ENCODE measurements around the gene IGF1R.

GRCh38 chr15:98938105-98938417 is 289.7 kb downstream of the IGF1R start:
- TF ChIP-seq CTCF (conservative IDR thresholded peaks at IDR 0.05; ENCODE audit: low read depth, low read length) (no peak), EZH2phosphoT487 (IDR thresholded peaks at IDR 0.05; ENCODE audit: borderline replicate concordance, low read length) (no peak), EZH2 (IDR thresholded peaks at IDR 0.05; ENCODE audit: low read length, unreplicated experiment) (no peak)
